Uterus (tissue), 2 donors: ENCODE measurements around the gene DNAJC16.

ENCODE experiments used
- CTCF ChIP-seq, 4 experiments: fragments of 200-600 bp in 2 of 4; fragments of 450-650 bp in 2 of 4; sonication (generic) in 2 of 4; IDR thresholded peaks; one replicate each; pipeline ENCODE4 v1.5.1; 2016 to 2019; ENCODE audit warnings: antibody characterized with exemption in 4 of 4, mild to moderate bottlenecking in 2 of 4, moderate library complexity in 1 of 4
- POLR2A ChIP-seq, 2 donors: fragments of 450-650 bp; IDR thresholded peaks; one replicate each; pipeline ENCODE4 v1.6.1; 2016; ENCODE audit warnings: antibody characterized with exemption in 2 of 2, mild to moderate bottlenecking in 1 of 2, moderate library complexity in 1 of 2

- no peak for TF ChIP-seq CTCF (IDR thresholded peaks at IDR 0.05)
- no peak for TF ChIP-seq POLR2A (IDR thresholded peaks at IDR 0.05)
Measured at GRCh38 chr1:15575549-15576150, 49.0 kb downstream of the DNAJC16 start.
